Activated B cell treated with CpG ODN at 0.5 μM for 24 hours (primary cell): Measurements from ENCODE around the gene SLC41A3. TPM values are rescaled to one million over a fixed set of nuclear protein-coding genes. Genes with fewer than 3 reads are reported as not detected.
"Not testable (repeated sequence)": the region's sequence is repeated elsewhere in the genome, so short reads cannot be mapped to it uniquely, and the experiment has no call there.

Source experiments
- ATAC-seq: fragments of 200-7000 bp; cut with Tn5 transposase; one replicate; pipeline ENCODE4 v1.10.0; 2021; ENCODE audit warnings: low read depth, mild to moderate bottlenecking, moderate library complexity
- CTCF ChIA-PET: fragments of 350-600 bp; sonication (Branson Sonifier 250); formaldehyde crosslinking; loops from one replicate; lab custom pipeline; 2021; ENCODE audit warnings: antibody characterized with exemption; lab: Charles Lee
- POLR2A ChIA-PET: fragments of 350-600 bp; sonication (Branson Sonifier 250); formaldehyde crosslinking; loops from one replicate; lab custom pipeline; 2021; ENCODE audit warnings: antibody characterized with exemption; lab: Charles Lee
- DNase-seq: peaks from one replicate; pipeline ENCODE4 v3.0.0; 2022
- H3K27ac Mint-ChIP-seq: one replicate; pipeline ENCODE4 v1.8.0; 2020; ENCODE audit warnings: mixed read lengths
- H3K27me3 Mint-ChIP-seq: one replicate; pipeline ENCODE4 v1.8.0; 2021; ENCODE audit warnings: mixed read lengths
- H3K36me3 Mint-ChIP-seq: one replicate; pipeline ENCODE4 v1.8.0; 2021; ENCODE audit warnings: low read depth, mixed read lengths
- H3K4me1 Mint-ChIP-seq: one replicate; pipeline ENCODE4 v1.8.0; 2021; ENCODE audit warnings: mixed read lengths
- H3K4me3 Mint-ChIP-seq: one replicate; pipeline ENCODE4 v1.8.0; 2020; ENCODE audit warnings: mild to moderate bottlenecking, mixed read lengths
- H3K9me3 Mint-ChIP-seq: one replicate; pipeline ENCODE4 v1.8.0; 2020; ENCODE audit warnings: mixed read lengths
- CTCF ChIP-seq: fragments of 200-600 bp; IDR thresholded peaks from one replicate; pipeline ENCODE4 v1.8.0; 2022; ENCODE audit warnings: antibody characterized with exemption, mild to moderate bottlenecking
- intact Hi-C: fragments of 100-400 bp; cut with micrococcal nuclease; formaldehyde crosslinking; loops from one replicate; pipeline ENCODE4 v1.15.1; 2024
- total RNA-seq: library from RNA; stranded (reverse); gene quantifications from 2 replicates; pipeline ENCODE4 v1.2.3, GENCODE V29; 2022

SLC41A3 gene
- total RNA-seq, 1 donor from 2014 or later, result 36.2 TPM

GRCh38 chr3:126070146-126070545 is 13.8 kb downstream of the SLC41A3 start:
- H3K4me1 Mint-ChIP-seq, result no peaks in the 10 kb centered on the region
- H3K27me3 Mint-ChIP-seq, result no peaks in the 10 kb centered on the region
- ChIA-PET POLR2A (interaction anchor here (0.5 kb wide), 1 partner anchor 9 kb away, joined by 3 read pairs; no protein-coding TSS in a partner anchor), CTCF (no interaction called here)
- peaks cover 11% of the 10 kb centered on the region for H3K9me3 Mint-ChIP-seq
- H3K27ac Mint-ChIP-seq, result no peak overlapping the region
- intact Hi-C loops, result no loop called here
- TF ChIP-seq CTCF, result no peak
- no peak for ATAC-seq
- no peak overlapping the region for H3K4me3 Mint-ChIP-seq
- no peak for DNase-seq
- peaks cover 32% of the 10 kb centered on the region for H3K36me3 Mint-ChIP-seq

- H3K4me1 Mint-ChIP-seq, result peaks cover 6% of the 10 kb centered on the region
- no peaks in the 10 kb centered on the region for H3K27me3 Mint-ChIP-seq
- no peak overlapping the region for H3K27ac Mint-ChIP-seq
- ChIA-PET CTCF (no interaction called here), POLR2A (no interaction called here)
- ATAC-seq, result no peak
- intact Hi-C loops, result no loop called here
- no peak overlapping the region for H3K4me3 Mint-ChIP-seq
- no peak for DNase-seq
- peaks cover 6% of the 10 kb centered on the region for H3K9me3 Mint-ChIP-seq
- H3K36me3 Mint-ChIP-seq, result peaks cover 26% of the 10 kb centered on the region
- TF ChIP-seq CTCF, result no peak
Observed at GRCh38 chr3:126067959-126068358, 16.0 kb downstream of the SLC41A3 start.

- H3K4me1 Mint-ChIP-seq, H3K27me3 Mint-ChIP-seq, POLR2A ChIA-PET, H3K9me3 Mint-ChIP-seq, ATAC-seq, H3K4me3 Mint-ChIP-seq, intact Hi-C loops, DNase-seq, H3K27ac Mint-ChIP-seq, CTCF ChIA-PET: not testable (repeated sequence)
- H3K36me3 Mint-ChIP-seq, result peaks cover 19% of the 10 kb centered on the region
Observed at GRCh38 chr3:126066676-126067075, 17.2 kb downstream of the SLC41A3 start.

GRCh38 chr3:126065876-126066275 is 18.0 kb downstream of the SLC41A3 start:
- ChIA-PET POLR2A (no interaction called here), CTCF (no interaction called here)
- Mint-ChIP-seq H3K27me3 (no peaks in the 10 kb centered on the region), H3K9me3 (no peaks in the 10 kb centered on the region), H3K4me3 (no peak overlapping the region), H3K4me1 (peaks cover 6% of the 10 kb centered on the region), H3K36me3 (peaks cover 19% of the 10 kb centered on the region), H3K27ac (no peak overlapping the region)
- ATAC-seq (no peak), DNase-seq (no peak)
- intact Hi-C loops, result no loop called here
- TF ChIP-seq CTCF, result no peak

- Mint-ChIP-seq H3K27ac (no peak overlapping the region), H3K27me3 (no peaks in the 10 kb centered on the region), H3K9me3 (no peaks in the 10 kb centered on the region), H3K4me1 (peaks cover 6% of the 10 kb centered on the region), H3K4me3 (no peak overlapping the region), H3K36me3 (peaks cover 21% of the 10 kb centered on the region)
- TF ChIP-seq CTCF, result no peak
- DNase-seq (no peak), ATAC-seq (no peak)
- CTCF ChIA-PET, result no interaction called here
- POLR2A ChIA-PET, result no interaction called here
- intact Hi-C loops, result no loop called here
Observed at GRCh38 chr3:126064627-126065258, 19.2 kb downstream of the SLC41A3 start.
